Lower leg skin (tissue), 4 donors: Measurements from ENCODE around the gene HTATIP2. TPM values are rescaled to one million over a fixed set of nuclear protein-coding genes. Genes with fewer than 3 reads are reported as not detected.

Experiments
- DNase-seq, 2 donors: peaks; one replicate each; pipeline ENCODE4 v3.0.0-alpha.2; 2019; ENCODE audit warnings: low spot score in 2 of 2
- H3K4me3 ChIP-seq: fragments of 200-600 bp; sonication (generic); 2 replicates; pipeline ENCODE4 v1.5.1; 2017; ENCODE audit warnings: mild to moderate bottlenecking, low read depth; ENCODE audit not compliant: poor library complexity, severe bottlenecking
- CTCF ChIP-seq, 3 donors: fragments of 450-650 bp; IDR thresholded peaks; one replicate each; pipeline ENCODE4 v1.5.1; 2016; ENCODE audit warnings: antibody characterized with exemption in 3 of 3, mild to moderate bottlenecking in 3 of 3, moderate library complexity in 2 of 3
- POLR2A ChIP-seq, 2 donors: fragments of 450-650 bp; IDR thresholded peaks; one replicate each; pipeline ENCODE4 v1.6.1; 2016 to 2017; ENCODE audit warnings: antibody characterized with exemption in 2 of 2, mild to moderate bottlenecking in 1 of 2, moderate library complexity in 1 of 2
- WGBS, 2 donors: methylation state at CpG; one replicate each; pipeline ENCODE4 v1.1.5; 2018; 5-methylcytosine and 5-hydroxymethylcytosine counted together
- intact Hi-C: fragments of 100-400 bp; cut with DNase I; formaldehyde crosslinking; loops from one replicate; pipeline ENCODE4 v1.15.0; 2023; ENCODE audit warnings: low total_unique reads
- total RNA-seq, 4 donors: library from RNA; depleted of rRNA; stranded (reverse); fragments of >200 nt; gene quantifications; one replicate each; pipeline ENCODE4 v1.1.0, GENCODE V29; 2016

The HTATIP2 gene
- total RNA-seq, 4 donors from 2014 or later = 41.4 to 63.2 (median 54.9) TPM

GRCh38 chr11:20407344-20407743 lies 43.8 kb downstream of the HTATIP2 start:
- WGBS, 2 donors = 63 to 64% methylated on average over 3 of the region's 3 CpGs

GRCh38 chr11:20415432-20415831 lies 51.9 kb downstream of the HTATIP2 start:
- H3K4me3 ChIP-seq = no peak overlapping the region
- TF ChIP-seq CTCF (IDR thresholded peaks at IDR 0.05) (no peak), POLR2A (IDR thresholded peaks at IDR 0.05) (no peak)
- DNase-seq = no peak
- intact Hi-C loops = no loop called here

More at GRCh38 chr11:20407344-20407743, 43.8 kb downstream of the HTATIP2 start:
- no peak for DNase-seq
- TF ChIP-seq CTCF (IDR thresholded peaks at IDR 0.05) (no peak), POLR2A (IDR thresholded peaks at IDR 0.05) (no peak)
- H3K4me3 ChIP-seq = no peak overlapping the region
- intact Hi-C loops = no loop called here

- no peak for TF ChIP-seq CTCF (IDR thresholded peaks at IDR 0.05)
- TF ChIP-seq POLR2A (IDR thresholded peaks at IDR 0.05) = no peak
- no peak overlapping the region for H3K4me3 ChIP-seq
- no peak for DNase-seq
- WGBS, 2 donors = 76 to 86% methylated on average over 2 of the region's 2 CpGs
- intact Hi-C loops = no loop called here
These were observed 54.3 kb downstream of the HTATIP2 start for GRCh38 chr11:20417771-20418170.

GRCh38 chr11:20421946-20422345 lies 58.4 kb downstream of the HTATIP2 start:
- intact Hi-C loops = no loop called here
- TF ChIP-seq CTCF (IDR thresholded peaks at IDR 0.05) (no peak), POLR2A (IDR thresholded peaks at IDR 0.05) (no peak)
- H3K4me3 ChIP-seq = no peak overlapping the region
- DNase-seq = no peak
- WGBS, 2 donors = 48 to 98% methylated on average over 2 of the region's 2 CpGs

- H3K4me3 ChIP-seq = no peak overlapping the region
- TF ChIP-seq POLR2A (IDR thresholded peaks at IDR 0.05) = no peak
- no peak for TF ChIP-seq CTCF (IDR thresholded peaks at IDR 0.05)
- DNase-seq = no peak
- intact Hi-C loops = no loop called here
- 87 to 94% methylated on average over 5 of the region's 5 CpGs for WGBS, 2 donors
These were observed 65.7 kb downstream of the HTATIP2 start for GRCh38 chr11:20429216-20429615.

Other genes with a start within 250 kb of the HTATIP2 start
- not detected for gene DBX1, start 203.2 kb upstream of the HTATIP2 start, total RNA-seq
- 10 to 100 TPM in 3 of 4 donors, 1 to 10 TPM in 1; 8.2 to 14.9 (median 12.9) TPM for gene PRMT3, start 24.0 kb downstream of the HTATIP2 start, total RNA-seq
- not detected for gene SLC6A5, start 235.9 kb downstream of the HTATIP2 start, total RNA-seq